Adipocyte (in vitro differentiated cells): ENCODE data around the gene TMEM163.

Experiments used
- DNase-seq: peaks from one replicate; pipeline ENCODE4 v3.0.0-alpha.2; 2015; ENCODE audit warnings: low read depth
- H3K27me3 ChIP-seq: replicated peaks from 2 replicates; pipeline ENCODE4 v1.7.0; 2013; ENCODE audit warnings: mild to moderate bottlenecking, low read length, moderate library complexity; ENCODE audit not compliant: control insufficient read depth, insufficient read depth
- H3K36me3 ChIP-seq: 2 replicates; pipeline ENCODE4 v1.7.0; 2013; ENCODE audit warnings: low read length, mild to moderate bottlenecking, moderate library complexity; ENCODE audit not compliant: control insufficient read depth, insufficient read depth, severe bottlenecking
- H3K4me1 ChIP-seq: 2 replicates; pipeline ENCODE4 v1.7.0; 2013; ENCODE audit warnings: mild to moderate bottlenecking, low read length, moderate library complexity; ENCODE audit not compliant: control insufficient read depth, insufficient read depth
- H3K4me3 ChIP-seq: 2 replicates; pipeline ENCODE4 v1.7.0; 2013; ENCODE audit warnings: mild to moderate bottlenecking, low read length, moderate library complexity
- H3K9ac ChIP-seq: 2 replicates; pipeline ENCODE4 v1.7.0; 2013; ENCODE audit warnings: mild to moderate bottlenecking, low read length, moderate library complexity
- H3K9me3 ChIP-seq: 2 replicates; pipeline ENCODE4 v1.7.0; 2013; ENCODE audit warnings: mild to moderate bottlenecking, low read length, moderate library complexity; ENCODE audit not compliant: control insufficient read depth

Gene TMEM163

GRCh38 chr2:134540990-134541389 lies 177.8 kb downstream of the TMEM163 start:
- Histone ChIP-seq H3K27me3 (peaks cover 9% of the 10 kb centered on the region), H3K9ac (no peak overlapping the region), H3K4me3 (no peak overlapping the region), H3K9me3 (no peaks in the 10 kb centered on the region), H3K36me3 (no peaks in the 10 kb centered on the region), H3K4me1 (no peaks in the 10 kb centered on the region)
- no peak for DNase-seq

- Histone ChIP-seq H3K4me1 (no peaks in the 10 kb centered on the region), H3K9me3 (no peaks in the 10 kb centered on the region), H3K27me3 (peaks cover 9% of the 10 kb centered on the region), H3K36me3 (no peaks in the 10 kb centered on the region), H3K4me3 (no peak overlapping the region), H3K9ac (no peak overlapping the region)
- no peak for DNase-seq
Observed at GRCh38 chr2:134539981-134540380, 178.8 kb downstream of the TMEM163 start.

GRCh38 chr2:134537702-134538101 lies 181.1 kb downstream of the TMEM163 start:
- Histone ChIP-seq H3K4me1 (no peaks in the 10 kb centered on the region), H3K4me3 (no peak overlapping the region), H3K36me3 (no peaks in the 10 kb centered on the region), H3K27me3 (no peaks in the 10 kb centered on the region), H3K9me3 (no peaks in the 10 kb centered on the region), H3K9ac (no peak overlapping the region)
- no peak for DNase-seq

- H3K4me3 ChIP-seq, result no peak overlapping the region
- H3K9me3 ChIP-seq, result no peaks in the 10 kb centered on the region
- no peaks in the 10 kb centered on the region for H3K27me3 ChIP-seq
- no peak overlapping the region for H3K9ac ChIP-seq
- no peaks in the 10 kb centered on the region for H3K36me3 ChIP-seq
- no peak for DNase-seq
- H3K4me1 ChIP-seq, result no peaks in the 10 kb centered on the region
Observed at GRCh38 chr2:134537121-134537520, 181.7 kb downstream of the TMEM163 start.

- H3K4me3 ChIP-seq, result no peak overlapping the region
- no peaks in the 10 kb centered on the region for H3K27me3 ChIP-seq
- H3K36me3 ChIP-seq, result no peaks in the 10 kb centered on the region
- no peak overlapping the region for H3K9ac ChIP-seq
- no peak for DNase-seq
- no peaks in the 10 kb centered on the region for H3K9me3 ChIP-seq
- H3K4me1 ChIP-seq, result no peaks in the 10 kb centered on the region
Observed at GRCh38 chr2:134536296-134536695, 182.5 kb downstream of the TMEM163 start.

- H3K9me3 ChIP-seq, result no peaks in the 10 kb centered on the region
- H3K36me3 ChIP-seq, result no peaks in the 10 kb centered on the region
- no peak overlapping the region for H3K9ac ChIP-seq
- H3K4me1 ChIP-seq, result no peaks in the 10 kb centered on the region
- H3K4me3 ChIP-seq, result no peak overlapping the region
- DNase-seq, result no peak
- H3K27me3 ChIP-seq, result no peaks in the 10 kb centered on the region
Observed at GRCh38 chr2:134532537-134532936, 186.3 kb downstream of the TMEM163 start.

- Histone ChIP-seq H3K9ac (no peak overlapping the region), H3K4me3 (no peak overlapping the region), H3K27me3 (peaks cover 23% of the 10 kb centered on the region), H3K4me1 (no peaks in the 10 kb centered on the region), H3K9me3 (no peaks in the 10 kb centered on the region), H3K36me3 (no peaks in the 10 kb centered on the region)
- DNase-seq, result no peak
Observed at GRCh38 chr2:134527381-134527780, 191.4 kb downstream of the TMEM163 start.

GRCh38 chr2:134522496-134523455 lies 196.0 kb downstream of the TMEM163 start:
- Histone ChIP-seq H3K36me3 (no peaks in the 10 kb centered on the region), H3K27me3 (peaks cover 35% of the 10 kb centered on the region), H3K9me3 (no peaks in the 10 kb centered on the region), H3K4me3 (no peak overlapping the region), H3K9ac (no peak overlapping the region), H3K4me1 (no peaks in the 10 kb centered on the region)
- no peak for DNase-seq

GRCh38 chr2:134518101-134518500 lies 200.7 kb downstream of the TMEM163 start:
- no peaks in the 10 kb centered on the region for H3K4me1 ChIP-seq
- H3K9ac ChIP-seq, result no peak overlapping the region
- no peaks in the 10 kb centered on the region for H3K9me3 ChIP-seq
- DNase-seq, result no peak
- no peak overlapping the region for H3K4me3 ChIP-seq
- H3K36me3 ChIP-seq, result no peaks in the 10 kb centered on the region
- H3K27me3 ChIP-seq, result peaks cover 16% of the 10 kb centered on the region

- H3K27me3 ChIP-seq, result peaks cover 8% of the 10 kb centered on the region
- H3K9me3 ChIP-seq, result no peaks in the 10 kb centered on the region
- no peak overlapping the region for H3K4me3 ChIP-seq
- H3K9ac ChIP-seq, result no peak overlapping the region
- DNase-seq, result no peak
- H3K4me1 ChIP-seq, result no peaks in the 10 kb centered on the region
- no peaks in the 10 kb centered on the region for H3K36me3 ChIP-seq
Observed at GRCh38 chr2:134515137-134515536, 203.7 kb downstream of the TMEM163 start.

GRCh38 chr2:134513465-134513804 lies 205.4 kb downstream of the TMEM163 start:
- Histone ChIP-seq H3K27me3 (peaks cover 15% of the 10 kb centered on the region), H3K4me3 (no peak overlapping the region), H3K9me3 (no peaks in the 10 kb centered on the region), H3K4me1 (no peaks in the 10 kb centered on the region), H3K36me3 (no peaks in the 10 kb centered on the region), H3K9ac (no peak overlapping the region)
- DNase-seq, result no peak
